ENCODE results near the gene PGLYRP1.

GRCh38 chr19:46065486-46066071, 42.7 kb upstream of the PGLYRP1 start:
- no peak for TF ChIP-seq CTCF (IDR thresholded peaks at IDR 0.05; ENCODE audit: low read depth, low read length, missing input control)
- TF ChIP-seq YY1 (IDR thresholded peaks at IDR 0.05) = no peak
- TF ChIP-seq SP1 (IDR thresholded peaks at IDR 0.05) = no peak
- TF ChIP-seq MAX (IDR thresholded peaks at IDR 0.05) = no peak
- no peak for TF ChIP-seq GABPA (IDR thresholded peaks at IDR 0.05 in 1 of 2, conservative IDR thresholded peaks at IDR 0.05 in 1 of 2)
- TF ChIP-seq REST (IDR thresholded peaks at IDR 0.05) = no peak

Data from liver (tissue), 3 donors.